SH-SY5Y (cell line): Measurements from ENCODE around the gene WDR48.

Experiments
- GATA2 ChIP-seq: IDR thresholded peaks from 2 replicates; pipeline ENCODE4 v1.6.1; 2011; ENCODE audit warnings: mild to moderate bottlenecking, low read depth, low read length
- GATA3 ChIP-seq: IDR thresholded peaks from 2 replicates; pipeline ENCODE4 v1.6.1; 2011; ENCODE audit warnings: low read depth, mild to moderate bottlenecking, low read length, moderate library complexity

- TF ChIP-seq GATA3 (no peak), GATA2 (no peak)
Observed at GRCh38 chr3:39133822-39134221, 82.0 kb downstream of the WDR48 start.
